Kidney epithelial cell (primary cell): ENCODE measurements around the gene EMID1. TPM values are rescaled to one million over a fixed set of nuclear protein-coding genes. Genes with fewer than 3 reads are reported as not detected.

ENCODE experiments used
- DNase-seq: peaks from one replicate; pipeline ENCODE4 v3.0.0-alpha.2; 2010; ENCODE audit warnings: low read depth
- H3K27me3 ChIP-seq: 2 replicates; pipeline ENCODE4 v1.6.0; 2011; ENCODE audit warnings: low read length; ENCODE audit not compliant: control insufficient read depth, insufficient read depth
- H3K36me3 ChIP-seq: 2 replicates; pipeline ENCODE4 v1.5.1; 2011; ENCODE audit warnings: low read length; ENCODE audit not compliant: control insufficient read depth, insufficient read depth
- H3K4me3 ChIP-seq: 2 replicates; pipeline ENCODE4 v1.5.1; 2011; ENCODE audit warnings: low read depth, mild to moderate bottlenecking, control low read depth, low read length
- total RNA-seq: library from RNA; depleted of rRNA; stranded (reverse); fragments of >200 nt; gene quantifications from 2 replicates; pipeline ENCODE4 v1.2.3, GENCODE V29; 2015
- TF ChIP-seq, protein P1 (sequence below): IDR thresholded peaks from 2 replicates; pipeline ENCODE4 v1.5.1; 2011; ENCODE audit warnings: mild to moderate bottlenecking, moderate library complexity, low read length, control low read depth, inconsistent platforms; ENCODE audit not compliant: insufficient read depth, poor library complexity, severe bottlenecking

Gene EMID1
- total RNA-seq, 1 donor from 2014 or later = 2.2 TPM

- no peaks in the 10 kb centered on the region for H3K27me3 ChIP-seq
- H3K4me3 ChIP-seq = no peak overlapping the region
- peaks cover 4% of the 10 kb centered on the region for H3K36me3 ChIP-seq
- DNase-seq = no peak
- TF ChIP-seq, protein P1, sequence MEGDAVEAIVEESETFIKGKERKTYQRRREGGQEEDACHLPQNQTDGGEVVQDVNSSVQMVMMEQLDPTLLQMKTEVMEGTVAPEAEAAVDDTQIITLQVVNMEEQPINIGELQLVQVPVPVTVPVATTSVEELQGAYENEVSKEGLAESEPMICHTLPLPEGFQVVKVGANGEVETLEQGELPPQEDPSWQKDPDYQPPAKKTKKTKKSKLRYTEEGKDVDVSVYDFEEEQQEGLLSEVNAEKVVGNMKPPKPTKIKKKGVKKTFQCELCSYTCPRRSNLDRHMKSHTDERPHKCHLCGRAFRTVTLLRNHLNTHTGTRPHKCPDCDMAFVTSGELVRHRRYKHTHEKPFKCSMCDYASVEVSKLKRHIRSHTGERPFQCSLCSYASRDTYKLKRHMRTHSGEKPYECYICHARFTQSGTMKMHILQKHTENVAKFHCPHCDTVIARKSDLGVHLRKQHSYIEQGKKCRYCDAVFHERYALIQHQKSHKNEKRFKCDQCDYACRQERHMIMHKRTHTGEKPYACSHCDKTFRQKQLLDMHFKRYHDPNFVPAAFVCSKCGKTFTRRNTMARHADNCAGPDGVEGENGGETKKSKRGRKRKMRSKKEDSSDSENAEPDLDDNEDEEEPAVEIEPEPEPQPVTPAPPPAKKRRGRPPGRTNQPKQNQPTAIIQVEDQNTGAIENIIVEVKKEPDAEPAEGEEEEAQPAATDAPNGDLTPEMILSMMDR = no peak
These were observed 95.3 kb downstream of the EMID1 start for GRCh38 chr22:29300807-29301601.

- no peaks in the 10 kb centered on the region for H3K27me3 ChIP-seq
- H3K4me3 ChIP-seq = no peak overlapping the region
- DNase-seq = no peak
- peaks cover 2% of the 10 kb centered on the region for H3K36me3 ChIP-seq
- TF ChIP-seq, protein P1 = no peak
These were observed 96.2 kb downstream of the EMID1 start for GRCh38 chr22:29301716-29302401.

- no peaks in the 10 kb centered on the region for H3K27me3 ChIP-seq
- peaks cover 2% of the 10 kb centered on the region for H3K36me3 ChIP-seq
- TF ChIP-seq, protein P1 = no peak
- no peak for DNase-seq
- no peak overlapping the region for H3K4me3 ChIP-seq
These were observed 96.6 kb downstream of the EMID1 start for GRCh38 chr22:29302402-29302680.

- TF ChIP-seq, protein P1 = no peak
- H3K4me3 ChIP-seq = no peak overlapping the region
- no peak for DNase-seq
- H3K27me3 ChIP-seq = no peaks in the 10 kb centered on the region
- H3K36me3 ChIP-seq = peaks cover 2% of the 10 kb centered on the region
These were observed 97.2 kb downstream of the EMID1 start for GRCh38 chr22:29302681-29303465.

- DNase-seq = no peak
- TF ChIP-seq, protein P1 = no peak
- Histone ChIP-seq H3K36me3 (no peaks in the 10 kb centered on the region), H3K4me3 (no peak overlapping the region), H3K27me3 (no peaks in the 10 kb centered on the region)
These were observed 100.1 kb downstream of the EMID1 start for GRCh38 chr22:29305836-29306174.
